ENCODE data around the gene SMAD5. TPM values are rescaled to one million over a fixed set of nuclear protein-coding genes. Genes with fewer than 3 reads are reported as not detected.

Gene SMAD5
- total and polyA plus RNA-seq, 2 experiments from 2014 or later = 25.7 to 130 TPM

DNA sequence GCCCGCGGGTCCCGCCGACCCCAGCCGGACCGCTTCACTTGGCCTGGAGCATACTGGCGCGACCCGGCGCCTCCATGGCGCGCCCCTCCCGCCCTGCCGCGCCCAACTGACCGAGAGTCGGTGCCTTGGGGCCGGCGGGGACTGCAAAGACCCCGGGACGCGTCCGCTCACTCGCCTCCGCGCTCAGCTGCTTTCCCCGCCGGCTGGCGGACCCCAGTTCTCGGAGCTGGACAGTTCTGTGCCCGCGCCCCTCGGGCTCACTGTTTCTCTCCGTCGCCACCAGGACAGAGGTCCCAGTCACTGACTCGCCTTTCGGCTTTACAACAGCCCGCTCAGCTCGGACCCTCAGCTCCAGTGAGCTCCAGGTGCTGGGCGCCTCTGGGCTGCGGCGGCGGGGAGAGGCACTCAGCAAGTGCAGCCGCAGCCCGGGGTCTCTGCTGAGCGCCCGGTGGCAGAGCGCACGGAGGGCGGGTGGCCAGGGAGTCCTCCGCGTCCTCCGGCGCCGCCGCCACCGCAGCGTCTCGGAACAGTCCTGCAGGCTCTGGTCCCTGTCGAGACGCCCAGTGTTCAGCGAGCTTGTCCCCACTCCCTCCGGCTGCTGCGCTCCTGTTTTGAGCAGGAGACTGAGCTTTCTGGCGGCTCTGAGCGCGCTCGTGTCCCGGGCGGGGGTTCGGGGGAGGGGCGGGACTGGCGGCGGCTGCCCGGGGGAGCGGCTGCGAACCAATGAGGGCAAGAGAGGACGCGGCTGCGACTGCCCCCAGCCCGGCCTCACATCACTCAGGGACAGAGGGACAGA is 60.1 kb downstream of the SMAD5 start, which contains the start of gene SMIM32:
SMIM32 (minus strand) TSS at position 637 of the 796 bp plus-strand sequence. CDS start 638 bp downstream, outside the sequence.
- H3K27ac ChIP-seq = no peak within 1 kb of the TSS
- peaks cover 4% of the 10 kb centered on the region for H3K4me1 ChIP-seq (ENCODE audit: low read depth)
- H3K9me3 ChIP-seq (ENCODE audit: low read depth) = no peaks in the 10 kb centered on the region
- peak within 1 kb of the TSS; percentile 57 for H3K4me3 ChIP-seq
- H3K27me3 ChIP-seq = peaks cover 66% of the 10 kb centered on the region
- H3K36me3 ChIP-seq = no peaks in the 10 kb centered on the region
- TF ChIP-seq, protein P1, sequence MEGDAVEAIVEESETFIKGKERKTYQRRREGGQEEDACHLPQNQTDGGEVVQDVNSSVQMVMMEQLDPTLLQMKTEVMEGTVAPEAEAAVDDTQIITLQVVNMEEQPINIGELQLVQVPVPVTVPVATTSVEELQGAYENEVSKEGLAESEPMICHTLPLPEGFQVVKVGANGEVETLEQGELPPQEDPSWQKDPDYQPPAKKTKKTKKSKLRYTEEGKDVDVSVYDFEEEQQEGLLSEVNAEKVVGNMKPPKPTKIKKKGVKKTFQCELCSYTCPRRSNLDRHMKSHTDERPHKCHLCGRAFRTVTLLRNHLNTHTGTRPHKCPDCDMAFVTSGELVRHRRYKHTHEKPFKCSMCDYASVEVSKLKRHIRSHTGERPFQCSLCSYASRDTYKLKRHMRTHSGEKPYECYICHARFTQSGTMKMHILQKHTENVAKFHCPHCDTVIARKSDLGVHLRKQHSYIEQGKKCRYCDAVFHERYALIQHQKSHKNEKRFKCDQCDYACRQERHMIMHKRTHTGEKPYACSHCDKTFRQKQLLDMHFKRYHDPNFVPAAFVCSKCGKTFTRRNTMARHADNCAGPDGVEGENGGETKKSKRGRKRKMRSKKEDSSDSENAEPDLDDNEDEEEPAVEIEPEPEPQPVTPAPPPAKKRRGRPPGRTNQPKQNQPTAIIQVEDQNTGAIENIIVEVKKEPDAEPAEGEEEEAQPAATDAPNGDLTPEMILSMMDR (IDR thresholded peaks at IDR 0.05; ENCODE audit: low read depth, low read length) = no peak
- peak; percentile 16 to 77 for DNase-seq (ENCODE audit: low read depth in 1 of 2, low spot score in 1 of 2)

DNA sequence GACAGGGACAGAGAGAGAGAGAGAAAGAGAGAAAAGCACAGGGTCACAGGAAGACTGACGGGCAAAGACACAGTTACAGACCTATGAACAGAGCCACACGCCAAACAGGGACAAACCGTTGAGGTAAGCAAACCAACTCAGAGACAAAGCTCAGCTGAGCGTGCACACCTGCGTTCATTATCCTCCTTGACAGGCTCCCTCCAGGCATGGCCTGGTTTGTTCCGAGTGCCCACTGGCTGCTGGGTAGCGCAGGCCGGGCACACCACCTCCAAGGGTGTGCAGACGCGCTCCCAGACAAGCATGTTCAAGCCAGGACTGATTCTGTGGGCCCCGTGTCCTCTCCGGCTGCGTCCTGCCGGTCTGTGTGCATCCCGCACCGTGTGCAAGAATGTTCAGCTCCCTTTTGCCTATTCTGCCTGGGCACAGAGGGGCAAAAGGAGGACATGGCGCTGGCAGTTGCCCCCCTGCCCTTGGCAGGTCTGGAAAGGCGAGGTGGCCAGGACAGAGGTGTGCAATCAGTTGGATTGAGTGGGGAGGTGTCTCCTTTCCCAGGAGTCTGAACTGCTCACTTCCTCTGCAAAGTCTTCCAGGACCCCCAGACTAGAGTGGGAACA is 60.8 kb downstream of the SMAD5 start:
- DNase-seq (ENCODE audit: low read depth in 1 of 2, low spot score in 1 of 2) = no peak

DNA sequence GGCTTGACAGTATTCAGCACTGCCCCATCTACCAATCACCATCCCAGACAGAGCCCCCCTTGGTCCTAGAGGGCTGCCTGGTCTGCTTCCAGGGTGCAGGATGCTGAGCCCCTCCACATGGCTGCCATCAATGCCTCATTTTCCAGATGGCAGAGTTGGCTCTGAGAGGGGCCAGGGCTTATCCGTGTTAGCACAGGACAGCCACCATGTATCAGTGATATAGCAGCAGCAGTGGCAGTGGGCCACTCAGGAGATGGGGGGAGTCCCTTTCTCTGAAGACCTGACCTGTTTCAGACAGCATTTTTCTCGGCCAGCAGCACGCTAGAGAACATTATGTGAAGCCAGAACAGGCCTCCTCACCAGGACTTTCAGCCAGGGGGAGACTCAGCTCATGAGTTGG is 61.9 kb downstream of the SMAD5 start:
- Histone ChIP-seq H3K4me3 (no peak overlapping the region), H3K4me1 (ENCODE audit: low read depth) (peaks cover 4% of the 10 kb centered on the region), H3K36me3 (no peaks in the 10 kb centered on the region), H3K9me3 (ENCODE audit: low read depth) (no peaks in the 10 kb centered on the region), H3K27me3 (peaks cover 56% of the 10 kb centered on the region), H3K27ac (no peak overlapping the region)
- TF ChIP-seq, protein P1 (IDR thresholded peaks at IDR 0.05; ENCODE audit: low read depth, low read length) = no peak
- DNase-seq (ENCODE audit: low read depth in 1 of 2, low spot score in 1 of 2) = no peak

More for the DNA sequence above, 60.8 kb downstream of the SMAD5 start:
- Histone ChIP-seq H3K27me3 (peaks cover 66% of the 10 kb centered on the region), H3K27ac (no peak overlapping the region), H3K36me3 (no peaks in the 10 kb centered on the region), H3K9me3 (ENCODE audit: low read depth) (no peaks in the 10 kb centered on the region), H3K4me1 (ENCODE audit: low read depth) (peaks cover 4% of the 10 kb centered on the region), H3K4me3 (peak overlapping the region; percentile 57)
- TF ChIP-seq, protein P1 (IDR thresholded peaks at IDR 0.05; ENCODE audit: low read depth, low read length) = no peak

DNA sequence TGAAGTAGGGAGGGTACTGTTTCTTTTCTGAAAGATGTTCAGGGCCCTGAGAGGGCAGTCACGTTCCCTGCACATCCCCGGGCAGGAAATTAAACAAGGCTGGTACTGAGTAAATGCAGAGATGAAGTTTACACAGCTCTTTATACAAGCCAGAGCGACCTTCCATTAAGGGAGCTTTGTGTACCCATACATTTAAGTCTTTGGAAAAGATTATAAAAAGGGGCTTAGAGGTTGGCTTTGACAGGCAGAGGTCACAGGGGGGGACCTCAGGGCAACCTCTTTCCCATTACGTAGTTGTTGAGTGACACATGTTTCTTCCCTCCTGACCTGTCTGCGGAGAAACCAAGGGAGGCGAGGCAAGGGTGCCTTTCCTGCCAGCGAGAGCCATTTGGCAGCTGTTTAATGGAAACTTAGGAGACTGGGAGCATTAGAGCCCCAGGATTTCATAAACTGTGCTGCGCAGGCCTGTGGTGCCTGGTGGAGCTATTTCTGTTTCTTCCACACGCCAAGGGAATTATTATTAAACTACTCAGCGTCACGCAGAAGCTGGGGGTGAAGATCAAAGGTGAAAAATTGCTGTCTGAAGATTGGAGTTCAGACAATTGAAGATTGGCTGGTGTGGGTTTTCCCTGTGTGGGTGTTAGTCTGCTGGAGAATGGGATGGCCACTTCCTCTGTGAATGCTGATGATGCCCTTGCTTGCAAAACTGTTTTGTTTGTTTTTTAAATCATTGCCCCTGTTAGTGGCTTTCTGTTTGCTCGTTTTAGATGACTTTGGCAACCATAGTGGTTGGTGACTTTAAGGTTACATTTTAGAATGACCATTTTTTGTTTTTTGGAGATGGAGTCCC is 63.6 kb downstream of the SMAD5 start:
- no peak for DNase-seq (ENCODE audit: low read depth in 1 of 2, low spot score in 1 of 2)
- H3K36me3 ChIP-seq = no peaks in the 10 kb centered on the region
- H3K27ac ChIP-seq = no peak overlapping the region
- no peaks in the 10 kb centered on the region for H3K9me3 ChIP-seq (ENCODE audit: low read depth)
- TF ChIP-seq, protein P1 (IDR thresholded peaks at IDR 0.05; ENCODE audit: low read depth, low read length) = no peak
- H3K4me1 ChIP-seq (ENCODE audit: low read depth) = peaks cover 4% of the 10 kb centered on the region
- peaks cover 47% of the 10 kb centered on the region for H3K27me3 ChIP-seq
- no peak overlapping the region for H3K4me3 ChIP-seq

DNA sequence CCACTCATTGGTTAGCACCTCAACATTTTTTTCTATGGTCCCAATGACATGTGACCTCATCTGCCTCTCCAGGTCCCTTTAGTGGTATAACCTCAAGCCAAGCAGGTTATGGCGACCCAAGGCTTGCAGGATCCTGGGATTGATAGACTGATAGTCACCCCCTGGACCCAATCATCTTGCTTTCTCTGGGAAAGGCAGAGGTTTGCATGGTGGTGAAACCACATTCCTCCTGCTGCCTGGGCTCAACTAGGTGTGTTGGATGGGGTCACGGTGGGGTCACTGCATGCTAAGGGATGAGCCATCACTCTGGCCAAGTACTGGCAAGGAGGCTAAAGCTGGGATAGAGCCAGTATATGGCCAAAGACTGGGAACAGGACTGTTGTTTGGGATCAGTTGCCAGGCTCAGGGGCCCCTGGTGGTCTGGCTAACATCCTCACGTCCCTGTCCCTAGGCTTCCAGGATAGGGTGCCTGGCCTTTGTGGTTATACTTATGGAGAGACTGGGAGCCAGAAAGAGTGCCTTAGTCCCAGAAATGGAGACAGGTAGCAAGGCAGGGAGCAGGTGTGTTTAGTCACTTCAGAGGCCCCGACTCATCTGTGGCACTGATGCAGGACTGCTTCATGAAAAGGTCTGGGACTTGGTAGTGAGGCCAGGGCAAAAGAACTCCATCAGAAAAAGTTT is 65.0 kb downstream of the SMAD5 start:
- no peaks in the 10 kb centered on the region for H3K9me3 ChIP-seq (ENCODE audit: low read depth)
- H3K4me3 ChIP-seq = no peak overlapping the region
- DNase-seq (ENCODE audit: low read depth in 1 of 2, low spot score in 1 of 2) = no peak
- TF ChIP-seq, protein P1 (IDR thresholded peaks at IDR 0.05; ENCODE audit: low read depth, low read length) = no peak
- peaks cover 8% of the 10 kb centered on the region for H3K4me1 ChIP-seq (ENCODE audit: low read depth)
- no peaks in the 10 kb centered on the region for H3K36me3 ChIP-seq
- no peak overlapping the region for H3K27ac ChIP-seq
- peaks cover 35% of the 10 kb centered on the region for H3K27me3 ChIP-seq

Data from cardiac muscle cell (in vitro differentiated cells and primary cell).